GM18873 (cell line): ENCODE data around the gene PSG6.
"Not testable (repeated sequence)": the region's sequence is repeated elsewhere in the genome, so short reads cannot be mapped to it uniquely, and the experiment has no call there.

Experiments used
- ATAC-seq: cut with Tn5 transposase; IDR thresholded peaks from one replicate; pipeline ENCODE4 v1.9.1; 2021; ENCODE audit warnings: mild to moderate bottlenecking, moderate library complexity, moderate number of reproducible peaks; ENCODE audit not compliant: unreplicated experiment, low FRiP score

The PSG6 gene

DNA sequence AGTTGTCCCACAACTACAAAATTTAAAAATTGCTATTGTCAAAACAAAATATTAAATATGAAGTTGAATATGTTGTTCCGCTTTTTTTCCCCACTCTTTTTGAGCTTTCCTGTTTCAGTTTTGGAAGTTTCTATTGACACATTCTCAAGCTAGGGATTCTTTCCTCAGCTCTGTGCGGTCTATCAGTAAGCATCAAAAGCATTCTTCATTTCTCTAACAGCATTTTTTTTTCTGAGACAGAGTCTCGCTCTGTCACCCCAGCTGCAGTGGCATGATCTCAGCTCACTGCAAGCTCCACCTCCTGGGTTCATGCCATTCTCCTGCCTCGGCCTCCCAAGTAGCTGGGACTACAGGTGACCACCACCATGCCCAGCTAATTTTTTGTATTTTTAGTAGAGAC lies 4.8 kb downstream of the PSG6 start:
- ATAC-seq = not testable (repeated sequence)

- ATAC-seq = not testable (repeated sequence)
Observed at GRCh38 chr19:42911731-42912130, 6.0 kb downstream of the PSG6 start.

- ATAC-seq = not testable (repeated sequence)
Observed at GRCh38 chr19:42906162-42906561, 11.5 kb downstream of the PSG6 start.

GRCh38 chr19:42900561-42900960 lies 17.1 kb downstream of the PSG6 start:
- not testable (repeated sequence) for ATAC-seq

DNA sequence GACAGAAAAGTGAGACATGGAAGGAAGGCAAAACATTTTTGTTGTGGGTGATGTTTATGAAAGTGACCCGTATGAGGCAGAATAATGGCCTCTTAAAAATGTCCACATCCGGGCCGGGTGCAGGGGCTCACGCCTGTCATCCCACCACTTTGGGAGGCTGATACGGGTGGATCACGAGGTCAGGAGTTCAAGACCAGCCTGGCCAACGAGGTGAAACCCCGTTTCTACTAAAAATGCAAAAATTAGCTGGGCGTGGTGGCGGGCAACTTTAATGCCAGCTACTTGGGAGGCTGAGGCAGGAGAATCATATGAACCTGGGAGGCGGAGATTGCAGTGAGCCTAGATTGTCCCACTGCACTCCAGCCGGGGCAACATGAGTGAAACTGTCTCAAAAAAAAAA lies 18.0 kb downstream of the PSG6 start:
- ATAC-seq = not testable (repeated sequence)

DNA sequence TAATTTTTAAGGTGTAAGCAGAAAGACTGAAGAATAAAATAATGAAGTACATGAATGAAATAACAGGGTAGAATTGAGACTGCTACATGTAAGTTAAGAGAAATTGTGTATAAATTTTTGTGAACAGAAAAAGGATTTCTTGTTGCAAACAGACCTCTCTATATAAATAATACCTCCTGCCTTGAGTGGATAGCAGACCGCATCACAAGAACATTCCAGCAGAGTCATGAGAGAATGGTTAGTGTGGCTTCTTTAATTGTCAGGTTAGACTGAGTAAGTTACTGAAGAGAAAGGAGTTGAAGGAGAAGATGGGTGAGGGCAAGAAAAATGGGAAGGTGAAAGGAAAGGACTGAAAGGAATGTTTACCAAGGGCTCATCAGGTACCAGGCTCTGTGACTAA lies 18.6 kb downstream of the PSG6 start:
- ATAC-seq = not testable (repeated sequence)

- not testable (repeated sequence) for ATAC-seq
Observed at GRCh38 chr19:42898656-42899055, 19.0 kb downstream of the PSG6 start.

DNA sequence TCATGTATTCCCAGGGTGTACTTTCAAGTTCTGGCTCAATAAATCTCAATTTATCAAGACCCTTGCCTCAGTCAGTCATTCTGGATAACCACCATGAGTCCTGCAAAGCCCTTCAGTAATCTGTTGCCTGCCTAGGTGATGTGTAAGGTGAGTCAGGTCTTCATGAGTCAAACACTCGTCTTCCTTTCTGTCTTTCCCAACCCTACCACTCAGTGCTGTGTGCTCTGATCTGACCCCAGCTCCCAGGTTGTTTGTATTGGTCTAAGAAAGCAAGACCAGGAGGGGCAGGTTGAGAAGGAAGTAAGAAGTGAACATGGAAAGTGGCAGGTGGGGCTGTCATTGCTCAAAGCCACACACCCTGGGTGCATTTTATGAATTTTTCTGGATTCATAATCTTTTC lies 20.0 kb downstream of the PSG6 start:
- not testable (repeated sequence) for ATAC-seq

DNA sequence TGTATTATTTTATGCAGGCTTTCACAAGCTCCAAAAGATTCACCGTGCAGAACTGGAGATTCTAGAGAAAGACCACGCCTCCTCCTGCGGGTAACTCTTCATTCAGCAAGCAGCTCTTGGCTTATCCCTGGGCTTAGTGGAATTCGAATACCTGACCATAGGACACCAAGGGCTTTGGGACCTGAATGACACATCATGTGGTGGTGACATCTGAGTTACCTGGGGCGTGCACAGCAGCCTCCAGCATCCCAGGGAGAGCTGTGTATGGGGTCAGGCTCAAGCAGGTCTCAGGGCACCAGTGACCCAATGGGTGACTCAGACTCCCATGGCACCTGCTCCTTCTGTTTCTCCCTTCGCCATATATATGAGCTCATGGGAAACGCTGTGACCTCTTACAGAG lies 27.2 kb downstream of the PSG6 start:
- not testable (repeated sequence) for ATAC-seq

DNA sequence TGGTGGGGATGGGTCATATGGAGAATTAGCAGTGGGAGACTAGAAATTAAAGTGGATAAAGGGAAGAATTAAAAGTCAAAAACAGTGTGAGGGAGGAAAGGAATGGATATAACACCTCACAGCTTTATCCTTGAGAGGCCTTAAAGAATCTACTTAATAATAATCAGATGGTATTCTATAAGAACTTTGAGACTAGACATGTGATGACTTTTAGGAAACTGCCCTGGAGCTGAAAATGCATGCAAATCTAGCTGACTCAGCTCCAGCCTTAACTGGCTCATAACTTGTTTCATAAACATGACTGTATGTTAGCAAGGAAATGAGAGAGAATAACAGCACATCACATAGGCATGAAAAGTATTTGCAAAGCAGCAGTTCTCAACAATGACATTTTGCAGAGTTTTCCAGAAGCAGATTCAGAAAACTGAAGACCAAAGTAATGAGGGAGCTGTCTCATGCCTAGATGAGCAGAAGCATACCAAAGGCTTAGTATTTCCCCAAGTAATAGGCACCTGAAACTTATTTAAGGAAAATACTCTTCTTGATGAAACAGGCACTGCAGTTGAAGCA lies 29.7 kb downstream of the PSG6 start:
- not testable (repeated sequence) for ATAC-seq

DNA sequence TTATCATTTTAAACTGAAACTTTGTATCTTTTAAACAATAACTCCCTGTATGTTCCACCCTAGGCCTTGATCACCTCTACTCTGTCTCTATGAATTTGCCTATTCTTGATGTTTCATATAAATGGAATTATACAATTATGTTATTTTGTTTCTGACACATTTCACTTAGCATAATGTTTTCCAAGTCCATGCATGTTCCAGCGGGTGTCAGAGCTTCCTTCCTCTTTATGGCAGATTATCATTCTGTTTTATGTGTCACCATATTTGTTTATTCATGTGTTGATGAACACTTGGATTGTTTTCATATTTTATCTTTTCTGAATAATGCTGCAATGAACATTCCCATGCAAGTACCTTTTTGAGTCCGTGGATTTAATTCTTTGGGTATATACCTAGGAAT lies 35.0 kb downstream of the PSG6 start:
- not testable (repeated sequence) for ATAC-seq

- not testable (repeated sequence) for ATAC-seq
Observed at GRCh38 chr19:42882010-42882409, 35.7 kb downstream of the PSG6 start.

DNA sequence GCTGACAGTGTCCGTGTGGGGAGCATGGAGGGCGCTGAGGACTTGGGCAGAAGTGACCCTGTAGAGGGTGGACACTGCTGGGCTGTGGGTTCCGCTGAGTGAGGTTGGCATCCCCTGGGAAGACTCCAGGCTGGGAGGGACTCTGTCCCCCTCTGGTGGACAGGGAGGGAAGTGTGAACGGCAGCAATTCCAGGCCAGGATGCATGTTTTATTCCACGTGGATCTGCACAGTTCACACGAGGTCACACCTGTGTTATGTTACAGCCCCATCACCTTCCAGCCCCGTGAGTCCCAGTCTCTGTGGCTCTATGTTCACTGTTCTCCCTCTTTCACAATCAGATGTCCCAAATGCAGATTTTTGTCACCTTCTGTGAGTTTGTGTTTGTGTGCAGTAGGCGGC lies 36.4 kb downstream of the PSG6 start:
- not testable (repeated sequence) for ATAC-seq

DNA sequence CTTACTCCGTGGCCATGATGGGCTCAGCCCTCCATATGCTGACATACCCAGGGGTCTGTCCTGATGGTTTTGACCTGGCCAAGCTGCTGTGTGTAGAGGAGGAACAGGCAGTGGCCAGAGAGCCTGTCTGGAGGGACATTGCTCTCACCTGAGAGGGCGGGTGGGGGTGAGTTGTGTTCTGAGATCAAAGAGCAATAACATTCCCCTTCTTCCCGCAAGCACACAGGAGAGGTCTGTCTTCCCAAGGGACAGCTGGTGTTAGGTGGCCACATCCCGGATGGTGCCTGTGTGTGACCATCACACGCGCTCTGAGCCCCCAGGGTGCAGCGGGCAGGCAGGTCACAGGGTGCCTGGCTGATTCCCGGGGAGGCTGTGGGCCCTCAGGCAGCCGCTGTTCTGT lies 37.1 kb downstream of the PSG6 start:
- not testable (repeated sequence) for ATAC-seq

GRCh38 chr19:42879613-42880012 lies 38.1 kb downstream of the PSG6 start, which contains the start of gene PSG1:
Gene PSG1 (minus strand): TSS chr19:42879713. CDS start chr19:42879581, 132 bp downstream.
- no peak for ATAC-seq

DNA sequence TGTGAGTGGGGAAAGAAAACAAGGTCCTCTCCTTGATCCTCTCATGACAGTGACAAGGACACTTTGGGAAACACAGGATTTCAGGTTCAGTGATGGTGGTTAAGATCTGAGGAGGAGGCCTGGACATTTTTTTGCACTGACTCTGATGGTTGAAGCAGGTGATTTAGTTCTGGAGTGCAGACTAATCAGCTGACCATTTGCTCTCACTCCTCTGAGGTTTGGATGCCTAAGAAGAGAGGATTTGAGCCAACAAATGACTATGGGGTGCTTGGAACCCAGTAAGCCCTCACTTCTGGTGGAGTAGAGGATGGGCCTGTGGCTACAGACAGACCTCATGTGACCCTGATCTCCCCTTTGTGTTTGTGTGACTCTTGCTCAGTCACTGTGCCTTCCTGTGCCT lies 41.1 kb downstream of the PSG6 start:
- not testable (repeated sequence) for ATAC-seq

DNA sequence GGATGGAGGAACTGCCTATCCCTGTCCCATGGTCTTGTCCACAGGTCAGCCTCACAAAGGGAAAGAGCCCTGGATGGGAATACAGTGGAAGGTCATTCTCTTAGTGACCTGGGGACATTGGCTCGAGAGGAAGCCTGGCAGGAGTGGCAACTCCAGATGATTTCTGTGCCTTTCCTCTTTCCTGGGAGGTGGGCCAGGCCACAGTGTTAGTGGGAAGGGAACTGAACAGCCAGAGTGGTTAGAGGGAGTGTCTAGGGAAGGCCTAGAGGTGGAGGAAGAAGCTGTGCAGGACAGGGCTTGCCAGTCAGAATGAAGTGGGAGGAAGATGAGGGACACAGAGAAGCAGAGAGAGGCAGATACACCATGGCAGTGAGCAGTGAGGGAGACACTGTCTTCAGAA lies 41.8 kb downstream of the PSG6 start:
- ATAC-seq = not testable (repeated sequence)

DNA sequence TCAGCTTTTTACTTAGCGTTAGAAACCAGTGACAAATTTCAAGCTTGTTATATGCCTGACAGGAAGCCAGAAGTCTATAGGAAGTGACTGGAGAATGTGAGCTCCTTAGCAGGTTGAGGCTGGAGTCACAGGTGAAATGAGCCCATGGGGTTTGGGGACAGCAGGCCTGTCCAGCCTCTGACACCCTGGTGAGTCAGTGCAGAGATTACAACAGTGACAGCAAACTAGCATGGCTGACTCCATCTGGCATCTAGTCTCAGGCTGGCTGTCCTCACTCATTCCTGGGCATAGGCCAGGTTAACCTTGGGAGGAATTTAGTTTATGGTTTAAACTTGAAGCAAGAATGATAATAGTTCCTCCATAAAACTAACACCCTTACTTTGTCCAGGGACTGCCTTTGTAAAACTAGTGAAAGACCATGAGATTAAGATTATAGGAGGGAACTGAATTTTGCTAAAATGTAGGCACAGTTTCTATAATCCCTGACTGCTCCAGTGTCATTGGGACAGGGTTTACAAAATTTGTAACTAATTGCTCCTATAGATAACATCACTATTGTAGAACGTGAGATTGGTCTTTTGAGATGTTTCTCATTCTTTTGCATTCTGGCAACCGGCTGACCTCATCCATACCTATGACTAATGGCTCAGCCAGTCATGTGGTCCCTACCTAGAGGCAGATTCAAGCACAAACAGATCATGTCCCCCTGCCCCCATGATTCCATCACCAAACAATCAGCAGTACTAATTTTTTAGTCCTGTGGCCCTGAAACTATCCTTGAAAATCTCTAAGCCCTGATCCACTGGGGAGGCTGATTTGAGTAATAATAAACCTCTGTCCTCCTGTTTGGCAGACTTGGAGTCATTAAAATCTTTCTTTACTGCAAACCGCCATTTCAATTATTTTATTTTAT lies 42.5 kb downstream of the PSG6 start:
- ATAC-seq = not testable (repeated sequence)

DNA sequence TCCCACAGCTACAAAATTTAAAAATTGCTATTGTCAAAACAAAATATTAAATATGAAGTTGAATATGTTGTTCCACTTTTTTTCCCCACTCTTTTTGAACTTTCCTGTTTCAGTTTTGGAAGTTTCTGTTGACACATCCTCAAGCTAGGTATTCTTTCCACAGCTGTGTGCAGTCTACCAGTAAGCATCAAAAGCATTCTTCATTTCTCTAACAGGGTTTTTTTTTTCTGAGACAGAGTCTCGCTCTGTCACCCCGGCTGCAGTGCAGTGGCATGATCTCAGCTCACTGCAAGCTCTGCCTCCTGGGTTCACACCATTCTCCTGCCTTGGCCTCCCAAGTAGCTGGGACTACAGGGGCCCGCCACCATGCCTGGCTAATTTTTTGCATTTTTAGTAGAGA lies 43.6 kb downstream of the PSG6 start:
- not testable (repeated sequence) for ATAC-seq

GRCh38 chr19:42872608-42873007 lies 45.1 kb downstream of the PSG6 start:
- ATAC-seq = no peak

DNA sequence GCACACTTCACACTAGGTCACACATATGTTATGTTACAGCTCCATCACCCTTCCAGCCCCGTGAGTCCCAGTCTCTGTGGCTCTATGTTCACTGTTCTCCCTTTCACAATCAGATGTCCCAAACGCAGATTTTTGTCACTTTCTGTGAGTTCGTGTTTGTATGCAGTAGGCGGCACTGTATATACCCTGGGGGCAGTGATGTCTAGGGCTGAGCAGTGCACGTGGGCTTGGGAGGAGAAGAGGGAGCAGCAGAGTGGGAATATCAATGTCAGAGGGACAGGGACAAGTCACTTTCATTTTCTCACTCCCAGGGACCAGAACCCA lies 60.2 kb downstream of the PSG6 start:
- ATAC-seq = no peak
